Endodermal cell (in vitro differentiated cells): ENCODE measurements around the gene FAM98B. TPM values are rescaled to one million over a fixed set of nuclear protein-coding genes. Genes with fewer than 3 reads are reported as not detected.

Experiments
- DNase-seq: peaks from one replicate; pipeline ENCODE4 v3.0.0-alpha.2; 2017
- H3K27ac ChIP-seq: 2 replicates; pipeline ENCODE4 v1.5.1; 2013; ENCODE audit warnings: mild to moderate bottlenecking, low read depth, low read length, moderate library complexity
- H3K27me3 ChIP-seq: 2 replicates; pipeline ENCODE4 v1.6.1; 2013; ENCODE audit warnings: mild to moderate bottlenecking, low read length, moderate library complexity; ENCODE audit not compliant: insufficient read depth, control insufficient read depth, poor library complexity, severe bottlenecking
- H3K36me3 ChIP-seq: 2 replicates; pipeline ENCODE4 v1.7.0; 2013; ENCODE audit warnings: mild to moderate bottlenecking, low read length, moderate library complexity; ENCODE audit not compliant: control insufficient read depth, insufficient read depth
- H3K4me1 ChIP-seq: one replicate; pipeline ENCODE4 v1.7.0; 2013; ENCODE audit warnings: low read length; ENCODE audit not compliant: control insufficient read depth, insufficient read depth
- H3K4me3 ChIP-seq: 2 replicates; pipeline ENCODE4 v1.5.1; 2013; ENCODE audit warnings: mild to moderate bottlenecking, low read length, moderate library complexity
- H3K9ac ChIP-seq: 2 replicates; pipeline ENCODE4 v1.6.1; 2013; ENCODE audit warnings: mild to moderate bottlenecking, low read length, moderate library complexity; ENCODE audit not compliant: poor library complexity, severe bottlenecking; ENCODE audit errors: extremely low read depth
- H3K9me3 ChIP-seq: 2 replicates; pipeline ENCODE4 v1.6.1; 2013; ENCODE audit warnings: mild to moderate bottlenecking, low read length, moderate library complexity; ENCODE audit not compliant: control insufficient read depth
- H3K27ac Mint-ChIP-seq: 2 replicates; pipeline ENCODE4 v1.8.0; 2020; ENCODE audit warnings: mixed read lengths
- H3K27me3 Mint-ChIP-seq: 2 replicates; pipeline ENCODE4 v1.8.0; 2021; ENCODE audit warnings: mild to moderate bottlenecking, mixed read lengths; ENCODE audit not compliant: insufficient read depth
- H3K36me3 Mint-ChIP-seq: 2 replicates; pipeline ENCODE4 v1.8.0; 2020; ENCODE audit warnings: low read depth, mixed read lengths
- H3K4me1 Mint-ChIP-seq: 2 replicates; pipeline ENCODE4 v1.8.0; 2020; ENCODE audit warnings: mixed read lengths
- H3K4me3 Mint-ChIP-seq: 2 replicates; pipeline ENCODE4 v1.8.0; 2020; ENCODE audit warnings: mild to moderate bottlenecking, moderate library complexity, mixed read lengths
- H3K9me3 Mint-ChIP-seq: 2 replicates; pipeline ENCODE4 v1.8.0; 2020; ENCODE audit warnings: mild to moderate bottlenecking, mixed read lengths
- CTCF ChIP-seq: fragments of 200-600 bp; sonication (generic); conservative IDR thresholded peaks from 2 replicates; pipeline ENCODE4 v1.5.0; 2021; ENCODE audit warnings: antibody characterized with exemption, mild to moderate bottlenecking
- WGBS, 2 experiments: methylation state at CpG; one replicate each; pipeline versions ENCODE4 v1.1.5 to v1.1.7; 2013; ENCODE audit warnings: missing lambda C conversion rate in 2 of 2, mixed read lengths in 1 of 2; ENCODE audit not compliant: insufficient coverage in 1 of 2, insufficient read length in 1 of 2; 5-methylcytosine and 5-hydroxymethylcytosine counted together
- total RNA-seq, 2 donors: library from RNA; stranded (reverse); fragmentation: NEBNext Ultra II Directional in 1 of 2; extraction: Animal tissue kit (Norgen Biotek cat#: 25700) in 1 of 2; gene quantifications; 2 replicates in 1 of 2; 3 replicates in 1 of 2; pipeline ENCODE4 v1.2.1, GENCODE V29; 2021

Gene FAM98B
- total RNA-seq, 2 donors from 2014 or later = 54.3 to 55.9 TPM

- no peak overlapping the region for H3K4me3 Mint-ChIP-seq
- no peaks in the 10 kb centered on the region for H3K9me3 Mint-ChIP-seq
- peaks cover 10% of the 10 kb centered on the region for H3K36me3 Mint-ChIP-seq
- Histone ChIP-seq H3K9ac (no peak overlapping the region), H3K4me1 (no peaks in the 10 kb centered on the region), H3K36me3 (peaks cover 21% of the 10 kb centered on the region), H3K27ac (no peak overlapping the region), H3K27me3 (no peaks in the 10 kb centered on the region), H3K9me3 (no peaks in the 10 kb centered on the region), H3K4me3 (no peak overlapping the region)
- WGBS, 2 experiments = 94 to 100% methylated on average over 3 of the region's 3 CpGs
- no peaks in the 10 kb centered on the region for H3K27me3 Mint-ChIP-seq
- TF ChIP-seq CTCF = no peak
- H3K27ac Mint-ChIP-seq = no peak overlapping the region
- no peak for DNase-seq
- H3K4me1 Mint-ChIP-seq = peaks cover 20% of the 10 kb centered on the region
These were observed 36.5 kb downstream of the FAM98B start for GRCh38 chr15:38490242-38490922.

- no peak overlapping the region for H3K4me3 Mint-ChIP-seq
- WGBS, 2 experiments = no CpG with 5 or more reads among the region's 1 CpG
- H3K27me3 ChIP-seq = no peaks in the 10 kb centered on the region
- H3K9me3 ChIP-seq = no peaks in the 10 kb centered on the region
- H3K27me3 Mint-ChIP-seq = no peaks in the 10 kb centered on the region
- H3K9me3 Mint-ChIP-seq = no peaks in the 10 kb centered on the region
- H3K4me1 ChIP-seq = no peaks in the 10 kb centered on the region
- H3K4me1 Mint-ChIP-seq = no peaks in the 10 kb centered on the region
- H3K36me3 ChIP-seq = peaks cover 22% of the 10 kb centered on the region
- peak; percentile 55 for TF ChIP-seq CTCF
- no peak for DNase-seq
- no peak overlapping the region for H3K27ac ChIP-seq
- no peak overlapping the region for H3K27ac Mint-ChIP-seq
- H3K9ac ChIP-seq = no peak overlapping the region
- H3K4me3 ChIP-seq = no peak overlapping the region
- H3K36me3 Mint-ChIP-seq = peaks cover 29% of the 10 kb centered on the region
These were observed 42.2 kb downstream of the FAM98B start for GRCh38 chr15:38496151-38496550.

- no peaks in the 10 kb centered on the region for H3K4me1 Mint-ChIP-seq
- peaks cover 38% of the 10 kb centered on the region for H3K36me3 Mint-ChIP-seq
- TF ChIP-seq CTCF = no peak
These were observed 45.7 kb downstream of the FAM98B start for GRCh38 chr15:38499651-38500050.

More at GRCh38 chr15:38499651-38500050, 45.7 kb downstream of the FAM98B start:
- Mint-ChIP-seq H3K27ac (no peak overlapping the region), H3K27me3 (no peaks in the 10 kb centered on the region), H3K9me3 (no peaks in the 10 kb centered on the region), H3K4me3 (no peak overlapping the region)
- Histone ChIP-seq H3K9ac (no peak overlapping the region), H3K27me3 (no peaks in the 10 kb centered on the region), H3K9me3 (no peaks in the 10 kb centered on the region), H3K4me1 (no peaks in the 10 kb centered on the region), H3K36me3 (peaks cover 34% of the 10 kb centered on the region), H3K4me3 (no peak overlapping the region), H3K27ac (no peak overlapping the region)
- WGBS, 2 experiments = 86 to 89% methylated on average over 1 of the region's 1 CpG
- no peak for DNase-seq
